Measurements from ENCODE around the gene SH2B3. TPM values are rescaled to one million over a fixed set of nuclear protein-coding genes. Genes with fewer than 3 reads are reported as not detected.

Gene SH2B3
- total RNA-seq, 1 donor from 2014 or later: 7.6 TPM

DNA sequence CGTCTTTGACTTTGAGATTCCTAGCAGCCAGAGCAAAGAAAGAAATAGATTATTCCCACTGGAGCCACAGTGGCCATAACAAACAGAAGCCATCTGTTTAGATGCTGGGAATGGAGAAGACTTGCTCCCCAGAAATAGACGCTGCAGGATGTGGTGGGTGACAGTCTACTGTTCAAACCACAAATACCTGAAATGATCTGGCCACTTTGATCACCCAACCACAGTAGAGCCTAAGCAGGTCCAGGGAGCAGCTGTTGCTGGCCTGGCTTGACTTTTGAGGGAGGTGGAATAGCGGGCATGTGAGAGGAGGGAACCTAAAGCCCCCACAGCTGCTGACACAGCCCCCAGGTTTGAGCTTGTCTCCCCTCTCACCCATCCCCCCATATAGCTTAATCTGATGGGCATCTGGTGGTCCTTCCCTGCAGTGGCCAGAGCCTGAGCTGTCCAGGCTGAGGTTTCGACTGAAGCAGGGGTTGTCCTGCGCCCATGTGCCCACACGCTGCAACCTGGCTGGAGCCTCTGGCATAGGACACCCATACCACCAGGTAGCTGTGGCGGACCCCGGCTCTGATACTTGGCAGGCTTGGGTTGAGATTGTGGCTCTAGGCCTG, 38.7 kb downstream of the SH2B3 start:
- DNase-seq: no peak

DNA sequence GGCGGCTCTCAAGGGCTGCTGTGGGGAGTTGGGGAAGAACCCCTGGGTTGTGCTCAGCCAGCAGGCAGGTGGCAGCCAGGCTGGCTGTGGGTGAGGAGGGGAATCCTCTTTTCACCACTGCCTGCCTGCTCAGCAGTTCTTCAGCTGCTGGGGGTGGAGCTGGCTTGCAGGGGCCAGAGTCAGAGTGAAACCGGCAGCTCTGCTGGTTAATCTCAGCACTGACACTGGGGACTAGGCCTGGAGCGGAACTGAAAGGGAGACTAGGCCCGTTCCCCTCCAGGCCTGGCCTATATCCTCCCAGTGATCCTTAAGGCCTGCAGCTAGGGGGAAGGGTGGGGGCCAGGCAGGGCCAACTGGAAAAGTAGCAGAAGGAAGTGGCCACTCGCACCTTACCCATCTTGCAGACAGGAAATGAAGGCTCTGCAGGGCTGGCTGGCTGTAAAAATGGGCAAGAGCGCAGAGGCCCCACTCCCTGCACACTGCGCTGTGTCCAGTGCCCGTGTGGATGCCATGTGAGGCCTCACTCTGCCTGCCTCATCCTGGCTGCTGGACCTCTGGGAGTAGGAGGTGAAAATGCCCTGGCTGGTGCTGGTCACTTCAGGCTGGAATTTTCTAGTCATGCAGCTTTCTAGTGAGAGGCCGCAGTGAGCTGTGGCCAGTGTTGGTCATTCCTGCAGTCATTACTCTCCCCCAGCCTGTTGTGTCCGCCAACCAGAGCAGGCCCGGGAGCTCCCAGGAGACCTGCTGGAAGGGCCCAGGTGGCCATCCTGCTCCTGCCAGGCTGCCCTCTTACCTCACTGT, 39.4 kb downstream of the SH2B3 start:
- peak; percentile 25 for DNase-seq

DNA sequence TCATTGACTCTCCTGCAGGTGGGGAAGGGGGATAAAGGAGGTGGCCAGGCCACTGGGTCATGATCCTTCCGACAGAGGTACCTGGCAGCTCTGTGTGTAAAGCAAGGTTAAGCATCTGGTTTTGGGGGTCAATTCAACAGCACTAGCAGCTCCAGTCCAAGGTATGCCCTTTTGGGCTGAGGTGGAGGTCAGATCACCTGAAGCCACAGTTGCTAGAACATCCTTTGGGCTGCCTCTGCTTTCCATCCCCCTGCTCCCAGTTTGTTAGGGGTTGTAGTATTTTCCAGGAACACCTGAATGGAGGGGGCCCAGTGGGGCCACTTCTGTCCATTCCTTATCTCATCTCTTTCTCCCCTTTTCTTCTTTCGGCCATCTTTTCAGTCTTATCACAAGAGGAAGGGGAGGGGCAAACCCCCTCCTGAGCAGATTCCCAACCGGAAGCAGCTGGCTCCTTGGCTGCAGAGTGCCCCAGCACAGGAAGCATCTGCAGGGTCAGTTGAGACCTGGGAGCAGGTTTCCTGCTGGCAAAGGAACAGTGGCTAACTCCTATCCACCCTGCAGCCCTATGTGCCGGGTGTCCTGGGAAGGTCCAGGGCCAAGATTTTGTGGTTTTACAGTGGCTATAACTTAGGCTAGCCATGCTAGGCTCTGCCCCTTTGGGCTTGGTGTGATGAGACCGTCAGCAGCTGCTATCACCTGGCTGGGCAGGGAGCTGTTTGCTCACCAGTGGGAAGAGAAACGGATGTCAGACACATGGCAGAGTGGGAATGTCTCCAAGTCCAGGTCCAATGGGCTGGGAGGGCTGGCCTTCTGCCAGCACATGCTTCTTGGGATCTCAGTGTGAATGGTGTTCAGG, 40.2 kb downstream of the SH2B3 start:
- peak; percentile 12 for DNase-seq

DNA sequence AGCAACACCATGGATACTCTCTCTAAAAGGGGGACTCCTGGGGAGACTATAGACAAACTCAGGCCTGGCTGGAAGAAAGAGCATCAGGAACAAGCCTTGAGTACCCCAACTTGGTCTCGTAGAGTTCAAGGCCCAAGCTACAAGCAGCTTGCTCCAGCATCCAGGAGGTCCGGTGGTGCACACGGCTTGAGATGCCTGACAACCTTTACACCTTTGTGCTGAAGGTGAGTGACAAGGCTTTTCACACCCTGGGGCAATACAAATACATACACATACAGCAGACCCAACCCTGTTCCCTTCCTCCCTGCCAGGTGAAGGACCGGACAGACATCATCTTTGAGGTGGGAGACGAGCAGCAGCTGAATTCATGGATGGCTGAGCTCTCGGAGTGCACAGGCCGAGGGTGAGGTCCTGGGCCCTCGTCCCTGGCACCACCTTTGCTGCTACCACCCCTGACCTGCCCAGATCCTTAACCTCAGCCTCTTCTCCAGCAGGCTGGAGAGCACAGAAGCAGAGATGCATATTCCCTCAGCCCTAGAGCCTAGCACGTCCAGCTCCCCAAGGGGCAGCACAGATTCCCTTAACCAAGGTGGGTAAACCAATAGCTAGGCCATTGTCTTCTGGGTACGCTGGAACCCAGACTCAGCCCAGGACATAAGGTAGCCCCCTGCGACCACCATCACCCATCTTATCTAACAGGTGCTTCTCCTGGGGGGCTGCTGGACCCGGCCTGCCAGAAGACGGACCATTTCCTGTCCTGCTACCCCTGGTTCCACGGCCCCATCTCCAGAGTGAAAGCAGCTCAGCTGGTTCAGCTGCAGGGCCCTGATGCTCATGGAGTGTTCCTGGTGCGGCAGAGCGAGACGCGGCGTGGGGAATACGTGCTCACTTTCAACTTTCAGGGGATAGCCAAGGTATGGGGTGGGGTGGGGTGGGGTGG, 41.2 kb downstream of the SH2B3 start:
- no peak for DNase-seq

DNA sequence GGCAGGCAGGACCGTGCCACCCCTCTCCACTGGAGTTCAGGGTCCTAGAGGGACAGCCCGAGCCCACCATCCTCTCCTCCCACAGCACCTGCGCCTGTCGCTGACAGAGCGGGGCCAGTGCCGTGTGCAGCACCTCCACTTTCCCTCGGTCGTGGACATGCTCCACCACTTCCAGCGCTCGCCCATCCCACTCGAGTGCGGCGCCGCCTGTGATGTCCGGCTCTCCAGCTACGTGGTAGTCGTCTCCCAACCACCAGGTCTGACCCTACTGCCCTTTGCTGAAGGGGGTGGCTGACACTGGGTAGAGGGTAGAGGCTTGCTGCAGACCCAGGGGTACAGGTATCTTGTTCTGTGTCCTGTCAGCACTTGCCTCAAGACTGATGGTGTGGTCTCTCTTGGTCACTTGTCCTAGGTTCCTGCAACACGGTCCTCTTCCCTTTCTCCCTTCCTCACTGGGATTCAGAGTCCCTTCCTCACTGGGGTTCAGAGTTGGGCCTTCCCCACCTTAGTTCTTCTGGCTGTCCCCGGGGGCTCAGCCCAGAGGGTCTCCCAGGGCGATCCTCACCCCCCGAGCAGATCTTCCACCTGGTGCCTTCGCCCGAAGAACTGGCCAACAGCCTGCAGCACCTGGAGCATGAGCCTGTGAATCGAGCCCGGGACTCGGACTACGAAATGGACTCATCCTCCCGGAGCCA, 42.0 kb downstream of the SH2B3 start:
- DNase-seq: no peak

DNA sequence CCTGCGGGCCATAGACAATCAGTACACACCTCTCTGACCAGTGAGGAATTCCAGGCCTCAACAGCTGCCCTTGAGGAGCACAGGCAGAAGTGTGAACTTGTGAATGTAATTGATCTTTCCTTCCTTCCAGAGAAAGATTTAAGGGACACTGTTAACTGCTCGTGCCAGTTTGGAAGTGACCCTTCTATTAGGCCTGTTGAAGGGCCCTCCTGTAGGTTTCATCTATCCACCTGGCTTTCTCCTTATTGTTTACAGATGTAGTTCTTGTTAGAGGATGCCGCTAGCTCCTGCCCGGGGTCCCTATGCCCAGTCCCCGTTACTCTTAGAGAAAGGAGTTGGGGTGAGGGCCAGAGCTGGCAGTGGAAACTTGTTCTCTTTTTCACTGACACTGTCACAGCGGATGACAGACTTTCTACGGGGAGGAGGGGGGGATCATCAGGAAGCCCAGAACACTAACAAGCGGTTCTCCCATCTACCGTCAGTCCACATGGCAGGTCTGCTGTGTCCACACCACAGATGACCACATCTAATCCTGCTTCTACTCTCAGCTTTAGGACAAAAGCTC, 42.6 kb downstream of the SH2B3 start:
- no peak for DNase-seq

DNA sequence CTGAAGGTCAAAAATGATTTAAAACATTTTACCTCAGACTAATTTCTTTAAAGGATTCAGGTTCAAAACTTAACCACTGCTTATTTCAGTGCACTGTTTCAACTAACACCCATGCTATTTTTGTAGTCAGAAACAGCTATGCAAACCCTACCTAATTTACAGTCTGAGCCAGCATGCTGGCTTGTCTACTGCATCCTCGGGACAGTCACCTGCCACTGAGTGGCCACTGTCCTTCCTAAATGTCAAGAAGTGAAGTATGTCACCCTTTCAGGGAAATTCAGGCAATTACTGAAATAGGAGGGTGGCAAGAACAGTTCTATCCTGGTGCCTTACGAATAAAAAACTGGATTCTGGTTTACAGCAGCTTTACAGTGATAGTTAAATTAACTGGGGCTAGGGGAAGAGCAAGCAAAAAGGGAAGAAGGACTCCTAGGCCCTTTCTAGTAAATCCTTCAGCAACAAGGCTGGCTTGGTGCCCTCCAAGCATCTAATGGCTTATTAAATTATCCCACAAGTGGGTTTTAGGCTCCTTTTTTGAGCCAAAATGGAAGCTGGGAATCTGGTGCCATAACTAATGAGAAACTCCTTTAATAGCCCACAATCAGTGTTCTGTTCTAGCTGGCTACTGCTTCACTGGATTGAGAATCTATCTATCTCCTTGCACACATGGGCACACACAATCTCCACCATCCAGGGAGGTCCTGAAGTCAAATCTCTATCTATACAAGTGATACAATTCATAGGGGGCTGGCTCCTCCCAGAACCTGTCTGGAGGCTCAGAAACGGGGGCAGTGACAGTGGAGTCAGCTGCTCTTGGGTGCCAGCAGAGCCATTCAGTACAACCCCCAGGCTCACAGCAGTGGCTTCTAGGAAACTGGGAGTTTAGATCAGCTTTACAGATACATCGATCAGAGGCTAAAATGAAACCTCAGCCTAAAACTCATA, 43.4 kb downstream of the SH2B3 start:
- no peak for DNase-seq

DNA sequence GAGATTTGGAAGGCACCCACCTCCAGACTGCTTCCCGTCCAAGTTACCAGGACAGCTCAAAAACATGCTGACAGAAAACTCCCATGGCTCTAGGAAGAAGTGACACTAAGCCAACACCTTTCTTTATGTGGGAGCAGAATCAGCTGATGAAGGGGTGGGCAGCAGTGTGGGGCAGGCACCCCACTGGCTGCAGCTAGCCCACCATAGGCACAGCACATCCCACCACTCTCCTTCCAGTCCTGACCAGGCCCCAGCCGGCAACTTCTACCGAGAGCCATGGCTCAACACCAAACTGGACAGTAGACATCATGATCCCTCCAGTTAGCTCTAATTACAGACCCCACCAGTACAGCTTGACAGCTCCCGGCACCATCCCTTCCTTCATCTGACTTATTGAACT, 45.0 kb downstream of the SH2B3 start:
- DNase-seq: no peak

DNA sequence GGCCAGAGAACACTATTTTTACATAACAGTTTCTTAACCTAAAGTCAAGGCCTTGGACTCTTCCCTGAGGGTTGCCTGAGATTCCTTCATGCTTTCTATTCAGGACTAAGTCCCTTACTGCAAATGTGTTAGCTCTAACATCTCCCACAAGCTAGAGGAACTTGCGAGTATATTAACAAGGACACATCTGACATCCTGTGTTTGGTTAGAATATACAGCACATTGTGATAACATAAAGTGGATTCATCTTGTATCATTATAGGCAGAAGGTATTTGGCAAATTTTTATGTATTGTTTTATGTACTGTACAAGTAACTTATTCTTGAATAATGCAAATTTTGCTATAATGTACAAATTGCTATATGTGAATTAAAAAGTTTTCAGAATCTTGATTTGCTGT, 45.5 kb downstream of the SH2B3 start:
- DNase-seq: no peak

DNA sequence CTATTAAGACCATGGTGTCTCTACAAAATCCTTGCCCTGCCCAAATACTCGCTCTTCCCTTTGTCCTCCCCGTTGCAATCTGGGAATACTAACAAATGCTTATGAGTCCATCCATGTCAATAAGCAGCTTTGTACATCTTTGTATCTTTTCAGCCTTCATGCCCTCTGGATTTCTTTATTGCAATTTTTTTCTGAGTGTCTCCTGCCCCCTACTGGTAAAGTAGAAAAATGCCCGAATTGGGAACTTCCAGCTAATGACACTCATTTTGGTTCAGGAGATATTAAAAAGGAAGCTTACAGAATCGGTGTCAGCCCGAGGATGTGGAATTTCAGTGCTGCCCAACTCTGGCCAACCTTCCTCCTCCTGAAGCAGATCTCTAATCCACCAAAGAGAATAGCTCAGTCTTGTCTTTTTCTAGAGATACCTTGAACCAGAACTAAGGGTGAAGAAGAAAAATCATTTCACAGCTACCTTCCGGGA, 46.0 kb downstream of the SH2B3 start:
- DNase-seq: peak; percentile 46

DNA sequence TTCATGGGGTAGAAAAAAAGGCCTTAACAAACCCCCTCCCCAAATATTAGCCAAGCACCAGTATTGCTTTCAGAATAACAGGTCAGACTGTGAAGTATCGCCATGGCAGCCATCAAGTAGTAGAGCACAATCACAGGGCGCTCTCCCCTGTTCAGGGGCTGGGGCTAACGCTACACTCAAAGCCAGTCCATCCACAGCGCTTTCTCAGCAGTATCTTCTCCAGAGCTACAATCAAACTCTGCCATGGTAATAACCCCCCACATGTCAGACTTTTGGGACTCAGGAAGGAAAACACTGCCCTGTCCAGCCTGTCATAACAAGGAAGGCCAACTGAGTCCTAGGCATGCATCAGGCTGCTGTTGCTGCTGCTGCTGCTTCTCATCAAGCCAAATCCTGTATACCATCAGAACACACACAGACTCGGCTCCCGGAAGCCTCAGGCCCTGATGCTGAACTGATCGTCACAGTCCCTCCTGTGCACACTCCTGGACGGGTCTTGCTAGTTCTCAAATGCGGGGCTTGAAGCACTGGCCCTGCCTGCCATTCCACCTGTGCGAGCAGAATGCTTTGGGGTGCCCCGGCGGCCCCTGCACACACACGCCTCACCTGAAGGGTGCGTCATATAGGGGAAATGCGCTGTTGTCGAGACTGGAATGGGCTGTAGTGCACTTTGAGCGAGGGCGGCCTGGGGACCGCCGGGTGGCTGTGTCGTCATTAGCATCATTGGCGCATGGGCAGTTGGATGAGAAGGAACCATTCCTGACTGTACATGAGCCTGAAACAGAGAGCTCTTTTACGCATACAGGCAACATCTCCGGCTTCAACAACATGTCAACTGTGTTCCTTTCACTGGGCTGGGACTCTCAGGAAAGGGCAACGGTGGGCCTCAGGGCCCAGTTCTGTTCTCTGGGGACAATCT, 47.6 kb downstream of the SH2B3 start:
- DNase-seq: no peak

DNA sequence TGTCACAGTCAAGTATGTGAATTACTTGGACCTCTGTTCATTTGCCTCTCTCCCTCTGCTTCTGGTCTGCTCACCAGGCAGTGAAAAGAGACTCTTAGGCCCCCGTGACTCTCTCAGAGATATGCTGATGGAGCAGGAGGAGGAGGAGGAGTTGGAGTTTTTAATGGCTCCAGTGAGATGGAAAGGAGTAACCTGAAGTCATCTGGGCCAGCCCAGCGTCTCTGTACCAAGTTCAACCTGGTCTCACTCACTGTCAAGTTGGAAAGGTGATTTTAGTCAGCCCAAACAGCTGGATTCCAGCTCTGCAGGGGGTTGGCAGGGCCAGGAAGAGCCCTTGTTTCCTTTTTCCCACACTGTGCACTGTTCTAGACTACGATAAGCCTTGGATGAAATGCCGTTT, 48.6 kb downstream of the SH2B3 start:
- DNase-seq: no peak

DNA sequence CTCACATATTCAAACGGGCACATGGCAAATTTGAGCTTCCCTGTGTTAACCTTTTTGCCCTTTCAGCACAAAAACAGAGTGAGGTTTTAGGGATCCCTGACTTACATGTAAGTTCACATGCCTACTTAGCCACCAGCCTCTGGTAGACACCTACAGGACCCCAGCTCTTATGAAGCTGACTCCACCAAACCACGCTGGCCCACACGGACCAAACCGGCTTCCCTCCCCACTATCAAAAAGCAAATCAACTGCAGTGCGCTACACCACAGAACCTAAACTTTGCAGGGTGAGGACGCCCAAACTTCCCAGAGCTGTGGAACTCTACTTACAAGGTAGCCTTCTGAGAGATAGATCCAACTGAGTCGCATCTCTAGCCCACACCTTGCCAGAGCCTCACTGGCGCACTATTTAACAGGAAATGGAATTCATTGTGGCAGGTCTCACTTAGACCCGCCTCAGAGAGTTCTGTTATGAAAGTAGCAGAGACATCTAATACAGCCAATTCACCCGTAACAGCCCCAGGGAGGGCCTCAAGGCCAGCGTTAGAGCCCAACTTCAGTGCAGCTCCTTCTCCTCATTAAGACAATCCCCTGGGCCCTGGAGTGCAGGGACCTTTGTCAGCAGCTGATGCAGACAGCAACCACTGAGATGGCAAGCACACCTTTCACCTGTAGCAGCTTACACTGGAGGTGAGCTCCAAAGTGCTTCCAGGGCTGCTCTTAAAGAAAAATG, 49.2 kb downstream of the SH2B3 start:
- DNase-seq: no peak

DNA sequence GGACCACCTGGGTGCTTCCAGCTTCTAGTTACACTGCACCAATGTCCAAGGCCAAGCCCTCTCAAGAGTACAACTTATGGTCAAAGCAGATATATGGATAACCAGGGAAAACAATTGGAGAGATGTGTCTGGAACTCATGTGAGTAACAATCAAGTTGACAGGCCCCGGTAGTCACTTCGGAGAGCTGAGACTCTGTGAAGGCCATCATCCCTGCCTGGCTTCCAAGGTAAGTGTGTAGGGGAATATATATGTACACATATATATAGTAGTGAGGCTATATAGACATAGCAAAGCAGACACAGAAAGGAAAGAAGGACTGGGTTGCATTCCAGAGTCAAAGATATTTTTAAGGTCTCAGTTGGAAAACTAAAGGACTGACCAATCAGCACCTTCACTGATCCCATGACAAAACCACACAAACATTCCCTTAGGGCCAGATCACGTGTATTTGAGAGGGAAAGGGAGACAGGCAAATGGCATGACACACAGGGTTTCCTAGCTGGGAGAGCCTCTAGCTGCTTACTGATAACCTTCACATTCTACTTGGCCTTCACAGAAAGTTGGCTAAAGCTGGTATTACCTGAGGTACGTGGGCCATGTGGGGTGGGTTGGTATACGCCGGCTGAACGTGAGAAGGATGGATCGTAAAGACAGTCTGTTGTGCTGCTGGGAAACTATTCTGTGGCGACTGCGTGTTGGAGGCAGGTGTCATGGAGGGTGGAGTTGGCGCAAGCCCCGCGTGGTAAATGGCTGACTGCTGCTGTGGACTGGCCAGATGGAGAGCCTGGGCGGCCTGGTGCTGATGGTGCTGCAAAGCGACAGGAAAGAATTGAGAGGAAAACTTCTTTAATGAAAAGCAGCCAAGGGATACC, 50.0 kb downstream of the SH2B3 start:
- no peak for DNase-seq

DNA sequence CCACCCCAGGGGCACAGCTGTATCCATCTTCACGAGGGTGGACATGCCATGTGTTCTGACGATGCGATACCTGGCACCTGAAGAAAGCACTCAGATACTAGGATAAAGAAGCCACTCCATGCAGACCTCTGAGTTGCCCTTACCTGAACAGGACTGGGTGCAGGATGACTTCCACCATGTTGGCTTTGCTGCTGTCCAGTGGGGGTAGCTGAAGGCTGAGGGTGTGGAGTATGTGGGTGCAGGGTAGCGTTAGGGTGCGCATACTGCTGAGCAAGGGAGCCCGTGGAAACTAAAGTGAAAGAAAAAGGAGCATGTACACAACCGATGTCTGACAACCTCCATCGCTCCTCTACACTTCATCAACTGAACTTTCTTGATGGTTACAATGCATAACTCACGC, 51.3 kb downstream of the SH2B3 start:
- DNase-seq: no peak

DNA sequence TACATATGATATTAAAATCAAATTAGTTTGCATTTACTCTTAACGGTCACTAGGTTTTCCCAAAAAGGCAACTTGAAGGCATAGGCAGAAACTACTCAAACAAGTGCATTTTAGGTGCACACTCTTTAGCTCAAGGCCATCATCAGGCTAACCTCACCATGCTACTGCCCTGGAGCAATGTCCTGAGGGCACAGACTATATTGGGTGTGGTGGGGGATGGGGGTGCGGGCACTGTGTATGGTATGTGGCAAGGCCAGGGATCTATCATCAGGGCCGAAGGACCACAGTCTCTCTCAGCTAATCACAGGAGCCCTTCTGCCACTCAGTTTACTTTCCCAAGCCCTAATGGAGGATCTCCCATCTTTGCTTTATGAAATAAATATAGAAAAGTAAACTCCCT, 51.9 kb downstream of the SH2B3 start:
- no peak for DNase-seq
